A549 treated with AZD9567 at 1 μM for 4 hours (cell line): Measurements from ENCODE around the gene OR5I1. TPM values are rescaled to one million over a fixed set of nuclear protein-coding genes. Genes with fewer than 3 reads are reported as not detected.

ENCODE experiments used
- total RNA-seq: library from RNA; stranded (reverse); fragments of 200-300 nt; extraction: Qiagen RNA extraction; gene quantifications from 5 replicates; pipeline ENCODE4 v1.2.3, GENCODE V29; 2022; ENCODE audit not compliant: insufficient read depth

The OR5I1 gene
- not detected in 5 replicates for total RNA-seq

GRCh38 chr11:55936300-55936699, at the start of gene OR5I1:
Gene OR5I1, minus strand, starts transcription at chr11:55936400. Its CDS starts 0 bp downstream, at chr11:55936400.

GRCh38 chr11:55969845-55970244, 33.6 kb upstream of the OR5I1 start, which contains the start of gene OR10AG1:
Gene OR10AG1, minus strand, starts transcription at chr11:55969945. Its CDS starts 38 bp downstream, at chr11:55969907.

DNA sequence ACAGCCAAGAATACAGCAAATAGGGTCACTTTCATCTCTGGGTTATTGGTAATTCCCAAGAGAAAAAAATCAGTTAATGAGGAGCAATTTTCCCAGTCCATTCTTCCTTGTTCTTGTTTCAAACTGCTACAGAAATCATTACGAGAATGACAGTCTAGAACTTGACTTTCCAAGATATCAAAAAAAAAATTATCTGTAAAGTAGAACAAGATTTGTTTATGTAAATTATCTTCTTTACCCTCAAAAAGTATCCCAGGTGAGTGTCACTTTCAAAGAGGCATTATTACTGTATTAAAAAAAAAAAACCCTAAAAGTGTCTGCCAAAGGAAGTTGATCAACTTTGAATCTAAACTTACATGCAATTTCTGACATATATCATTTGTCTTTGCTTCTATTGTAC, 21.7 kb downstream of the OR5I1 start, which contains the start of gene OR5W2:
OR5W2 (minus strand) TSS at position 101 of the 400 bp plus-strand sequence; CDS start at position 101, 0 bp downstream.

Other genes starting within 250 kb of the OR5I1 start
- not detected in 5 replicates for gene OR5D13, start 163.0 kb downstream of the OR5I1 start, total RNA-seq
- not detected in 5 replicates for gene OR5D14, start 140.8 kb downstream of the OR5I1 start, total RNA-seq
- not detected in 5 replicates for gene OR5L1, start 125.0 kb downstream of the OR5I1 start, total RNA-seq
- gene OR5D18, start 116.8 kb downstream of the OR5I1 start, total RNA-seq, result not detected in 5 replicates
- gene OR5L2, start 109.2 kb downstream of the OR5I1 start, total RNA-seq, result not detected in 5 replicates
- gene OR5D16, start 97.6 kb downstream of the OR5I1 start, total RNA-seq, result not detected in 5 replicates
- gene TRIM51, start 53.1 kb downstream of the OR5I1 start, total RNA-seq, result not detected in 5 replicates
- gene OR5W2, start 21.8 kb downstream of the OR5I1 start, total RNA-seq, result not detected in 5 replicates
- not detected in 5 replicates for gene OR10AG1, start 33.5 kb upstream of the OR5I1 start, total RNA-seq
- gene OR5F1, start 58.2 kb upstream of the OR5I1 start, total RNA-seq, result not detected in 5 replicates
- gene OR5AS1, start 91.3 kb upstream of the OR5I1 start, total RNA-seq, result not detected in 5 replicates
- not detected in 5 replicates for gene OR8I2, start 156.9 kb upstream of the OR5I1 start, total RNA-seq
- gene OR8H2, start 167.3 kb upstream of the OR5I1 start, total RNA-seq, result not detected in 5 replicates
- gene OR8H3, start 186.0 kb upstream of the OR5I1 start, total RNA-seq, result not detected in 5 replicates
- not detected in 5 replicates for gene OR8J3, start 203.8 kb upstream of the OR5I1 start, total RNA-seq
- not detected in 5 replicates for gene OR8K5, start 223.9 kb upstream of the OR5I1 start, total RNA-seq
- gene OR5J2, start 240.2 kb upstream of the OR5I1 start, total RNA-seq, result not detected in 5 replicates